ENCODE results near the gene ARHGAP21. TPM values are rescaled to one million over a fixed set of nuclear protein-coding genes. Genes with fewer than 3 reads are reported as not detected.

ARHGAP21 gene
- total RNA-seq, 4 donors from 2014 or later = 15.3 to 59.1 (median 37.1) TPM

DNA sequence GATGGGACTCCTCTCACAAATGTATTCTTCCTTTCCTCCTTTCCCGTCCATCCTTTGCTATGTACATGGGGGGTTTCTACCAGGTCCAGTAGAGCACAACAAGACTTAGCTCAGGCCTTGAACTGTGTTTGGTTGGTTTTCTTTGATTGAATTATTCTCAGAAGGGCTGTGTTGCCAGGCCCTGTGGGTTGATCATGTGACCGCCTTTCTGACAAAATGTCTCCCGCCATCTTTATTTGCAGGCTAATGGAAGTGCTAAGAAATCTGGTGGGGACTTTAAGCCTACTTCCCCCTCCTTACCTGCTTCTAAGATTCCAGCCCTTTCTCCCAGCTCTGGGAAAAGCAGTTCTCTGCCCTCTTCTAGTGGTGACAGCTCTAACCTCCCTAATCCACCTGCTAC lies 178.1 kb downstream of the ARHGAP21 start:
- peaks cover 0 to 90% (median 9%) of the 10 kb centered on the region in 3 donors for H3K36me3 ChIP-seq
- no peak for DNase-seq
- H3K4me1 ChIP-seq = no peaks in the 10 kb centered on the region
- no peak overlapping the region for H3K4me3 ChIP-seq
- no peaks in the 10 kb centered on the region for H3K27me3 ChIP-seq
- intact Hi-C loops (cut with DNase I) = no loop called here
- 85 to 90% methylated on average over 2 to 3 of the region's 3 CpGs for WGBS, 2 donors
- no peaks in the 10 kb centered on the region for H3K9me3 ChIP-seq
- TF ChIP-seq POLR2A (IDR thresholded peaks at IDR 0.05) = no peak
- TF ChIP-seq, protein P1, sequence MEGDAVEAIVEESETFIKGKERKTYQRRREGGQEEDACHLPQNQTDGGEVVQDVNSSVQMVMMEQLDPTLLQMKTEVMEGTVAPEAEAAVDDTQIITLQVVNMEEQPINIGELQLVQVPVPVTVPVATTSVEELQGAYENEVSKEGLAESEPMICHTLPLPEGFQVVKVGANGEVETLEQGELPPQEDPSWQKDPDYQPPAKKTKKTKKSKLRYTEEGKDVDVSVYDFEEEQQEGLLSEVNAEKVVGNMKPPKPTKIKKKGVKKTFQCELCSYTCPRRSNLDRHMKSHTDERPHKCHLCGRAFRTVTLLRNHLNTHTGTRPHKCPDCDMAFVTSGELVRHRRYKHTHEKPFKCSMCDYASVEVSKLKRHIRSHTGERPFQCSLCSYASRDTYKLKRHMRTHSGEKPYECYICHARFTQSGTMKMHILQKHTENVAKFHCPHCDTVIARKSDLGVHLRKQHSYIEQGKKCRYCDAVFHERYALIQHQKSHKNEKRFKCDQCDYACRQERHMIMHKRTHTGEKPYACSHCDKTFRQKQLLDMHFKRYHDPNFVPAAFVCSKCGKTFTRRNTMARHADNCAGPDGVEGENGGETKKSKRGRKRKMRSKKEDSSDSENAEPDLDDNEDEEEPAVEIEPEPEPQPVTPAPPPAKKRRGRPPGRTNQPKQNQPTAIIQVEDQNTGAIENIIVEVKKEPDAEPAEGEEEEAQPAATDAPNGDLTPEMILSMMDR (IDR thresholded peaks at IDR 0.05) = no peak
- H3K27ac ChIP-seq = no peak overlapping the region

DNA sequence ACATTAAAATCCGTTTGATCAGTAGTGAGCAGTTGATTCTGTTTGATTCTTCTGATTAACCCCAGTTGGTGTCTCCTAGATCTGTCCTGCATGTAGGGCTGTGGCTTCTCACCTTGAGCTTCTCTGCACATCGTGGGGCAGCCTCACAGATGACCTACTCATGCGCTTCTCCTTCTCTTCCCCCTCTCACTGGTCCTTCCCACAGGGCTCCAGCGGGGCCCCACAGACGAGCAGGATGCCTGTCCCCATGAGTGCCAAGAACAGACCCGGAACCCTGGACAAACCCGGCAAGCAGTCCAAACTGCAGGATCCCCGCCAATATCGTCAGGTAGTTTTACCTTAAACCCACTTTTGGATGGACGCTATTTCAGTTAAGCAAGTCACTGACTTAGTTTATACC lies 178.9 kb downstream of the ARHGAP21 start:
- DNase-seq = no peak
- Histone ChIP-seq H3K9me3 (no peaks in the 10 kb centered on the region), H3K4me1 (no peaks in the 10 kb centered on the region), H3K4me3 (no peak overlapping the region), H3K27me3 (no peaks in the 10 kb centered on the region), H3K36me3 (peaks cover 0 to 93% (median 9%) of the 10 kb centered on the region in 3 donors), H3K27ac (no peak overlapping the region)
- WGBS, 2 donors = 89 to 90% methylated on average over 9 of the region's 10 CpGs
- TF ChIP-seq, protein P1 (IDR thresholded peaks at IDR 0.05) = no peak
- TF ChIP-seq POLR2A (IDR thresholded peaks at IDR 0.05) = no peak
- intact Hi-C loops (cut with DNase I) = no loop called here

DNA sequence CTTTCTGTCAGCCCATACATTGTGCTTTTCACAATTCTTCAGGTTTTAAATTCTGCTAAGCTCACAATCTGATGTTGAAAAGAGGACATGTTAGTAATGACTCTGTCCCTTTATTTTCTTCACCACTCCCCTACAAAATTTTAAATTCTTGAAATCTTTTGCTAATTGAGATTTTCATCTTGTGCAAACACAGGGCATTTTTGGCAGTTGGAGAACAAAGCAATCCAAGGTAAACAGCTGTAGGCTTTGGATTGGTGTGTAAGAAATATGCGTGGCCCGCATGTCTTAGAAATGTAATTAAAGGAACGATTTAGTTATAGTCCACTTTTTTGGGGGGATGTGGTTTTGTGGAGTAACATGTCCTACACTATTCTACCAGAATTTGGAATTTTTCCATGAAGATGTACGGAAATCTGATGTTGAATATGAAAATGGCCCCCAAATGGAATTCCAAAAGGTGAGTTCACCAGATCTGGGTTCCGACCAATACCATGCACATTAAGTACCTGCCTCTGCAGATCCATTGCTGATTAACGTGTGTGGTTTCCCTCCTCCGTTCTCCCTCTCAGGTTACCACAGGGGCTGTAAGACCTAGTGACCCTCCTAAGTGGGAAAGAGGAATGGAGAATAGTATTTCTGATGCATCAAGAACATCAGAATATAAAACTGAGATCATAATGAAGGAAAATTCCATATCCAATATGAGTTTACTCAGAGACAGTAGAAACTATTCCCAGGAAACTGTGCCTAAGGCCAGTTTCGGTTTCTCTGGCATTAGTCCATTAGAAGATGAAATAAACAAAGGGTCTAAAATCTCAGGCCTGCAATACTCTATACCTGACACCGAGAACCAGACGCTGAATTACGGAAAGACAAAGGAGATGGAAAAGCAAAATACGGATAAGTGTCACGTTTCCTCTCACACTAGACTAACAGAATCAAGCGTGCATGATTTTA lies 181.1 kb downstream of the ARHGAP21 start:
- no peak for DNase-seq
- Histone ChIP-seq H3K27me3 (no peaks in the 10 kb centered on the region), H3K4me1 (no peaks in the 10 kb centered on the region), H3K27ac (no peak overlapping the region), H3K36me3 (peaks cover 0 to 99% (median 13%) of the 10 kb centered on the region in 3 donors), H3K9me3 (no peaks in the 10 kb centered on the region), H3K4me3 (no peak overlapping the region)
- 75 to 84% methylated on average over 14 of the region's 14 CpGs for WGBS, 2 donors
- TF ChIP-seq, protein P1 (IDR thresholded peaks at IDR 0.05) = no peak
- no peak for TF ChIP-seq POLR2A (IDR thresholded peaks at IDR 0.05)
- intact Hi-C loops (cut with DNase I) = no loop called here

DNA sequence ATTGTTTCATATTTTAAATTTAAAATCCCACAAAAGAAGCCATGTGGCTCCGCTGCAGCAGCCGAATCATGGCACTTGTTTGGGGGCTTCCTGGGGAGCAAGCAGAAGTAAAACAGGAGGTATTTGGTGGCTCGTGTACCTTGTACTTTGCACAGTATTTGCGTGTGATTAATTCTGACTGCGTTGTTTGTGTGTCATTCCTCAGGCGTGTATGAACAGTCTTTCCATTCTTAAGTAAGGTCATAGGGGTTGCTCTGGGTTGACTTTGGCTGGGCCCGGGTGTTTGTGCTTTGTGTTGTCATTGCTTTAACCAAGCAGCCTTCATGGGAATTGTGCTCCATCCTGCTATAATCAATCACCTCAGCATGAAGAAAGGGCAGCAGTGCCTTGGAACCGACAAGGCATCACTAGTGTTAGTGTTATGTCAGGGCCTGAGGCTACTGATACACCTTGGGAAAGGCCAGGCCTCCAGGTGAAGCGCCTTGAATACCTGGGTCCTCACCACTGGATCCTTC lies 182.4 kb downstream of the ARHGAP21 start:
- DNase-seq = no peak
- no peak overlapping the region for H3K27ac ChIP-seq
- TF ChIP-seq, protein P1 (IDR thresholded peaks at IDR 0.05) = no peak
- no peak for TF ChIP-seq POLR2A (IDR thresholded peaks at IDR 0.05)
- WGBS, 2 donors = 61 to 69% methylated on average over 9 of the region's 9 CpGs
- H3K27me3 ChIP-seq = no peaks in the 10 kb centered on the region
- intact Hi-C loops (cut with DNase I) = no loop called here
- H3K9me3 ChIP-seq = no peaks in the 10 kb centered on the region
- H3K4me3 ChIP-seq = no peak overlapping the region
- H3K36me3 ChIP-seq = peaks cover 0 to 100% (median 12%) of the 10 kb centered on the region in 3 donors
- no peaks in the 10 kb centered on the region for H3K4me1 ChIP-seq

DNA sequence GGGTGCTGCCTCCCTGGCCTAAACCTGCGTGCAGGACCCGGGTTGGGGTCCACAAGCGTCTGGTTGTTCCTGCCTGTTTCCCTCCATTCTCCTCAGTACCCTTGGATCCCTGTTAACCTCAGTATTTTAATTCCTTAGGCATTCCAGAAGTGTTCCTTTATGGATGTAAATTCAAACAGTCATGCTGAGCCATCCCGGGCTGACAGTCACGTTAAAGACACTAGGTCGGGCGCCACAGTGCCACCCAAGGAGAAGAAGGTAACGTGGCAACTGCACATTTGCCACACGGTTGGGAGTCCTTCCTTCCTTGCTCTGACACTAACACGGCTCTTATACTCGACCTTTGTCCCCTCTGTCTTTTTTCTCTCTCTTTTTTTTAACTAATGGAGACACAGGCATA lies 187.1 kb downstream of the ARHGAP21 start:
- Histone ChIP-seq H3K4me1 (no peaks in the 10 kb centered on the region), H3K36me3 (peaks cover 9 to 100% (median 23%) of the 10 kb centered on the region in 3 donors), H3K9me3 (no peaks in the 10 kb centered on the region), H3K4me3 (no peak overlapping the region), H3K27me3 (no peaks in the 10 kb centered on the region), H3K27ac (no peak overlapping the region)
- TF ChIP-seq POLR2A (IDR thresholded peaks at IDR 0.05) = no peak
- TF ChIP-seq, protein P1 (IDR thresholded peaks at IDR 0.05) = no peak
- intact Hi-C loops (cut with DNase I) = no loop called here
- no peak for DNase-seq
- WGBS, 2 donors = 85 to 89% methylated on average over 7 to 11 of the region's 11 CpGs

Data from esophagus squamous epithelium (tissue), 5 donors.